Vagina (tissue), 2 donors: Measurements from ENCODE around the gene MARCHF3.

Experiments
- CTCF ChIP-seq, 3 experiments: fragments of 450-650 bp in 2 of 3; fragments of 200-600 bp in 1 of 3; sonication (generic) in 1 of 3; IDR thresholded peaks; one replicate each; pipeline ENCODE4 v1.5.1; 2017 to 2019; ENCODE audit warnings: antibody characterized with exemption in 3 of 3, mild to moderate bottlenecking in 2 of 3, moderate library complexity in 2 of 3
- POLR2A ChIP-seq, 2 donors: fragments of 450-650 bp; IDR thresholded peaks; one replicate each; pipeline ENCODE4 v1.6.1; 2017; ENCODE audit warnings: antibody characterized with exemption in 2 of 2, mild to moderate bottlenecking in 2 of 2, moderate library complexity in 2 of 2

DNA sequence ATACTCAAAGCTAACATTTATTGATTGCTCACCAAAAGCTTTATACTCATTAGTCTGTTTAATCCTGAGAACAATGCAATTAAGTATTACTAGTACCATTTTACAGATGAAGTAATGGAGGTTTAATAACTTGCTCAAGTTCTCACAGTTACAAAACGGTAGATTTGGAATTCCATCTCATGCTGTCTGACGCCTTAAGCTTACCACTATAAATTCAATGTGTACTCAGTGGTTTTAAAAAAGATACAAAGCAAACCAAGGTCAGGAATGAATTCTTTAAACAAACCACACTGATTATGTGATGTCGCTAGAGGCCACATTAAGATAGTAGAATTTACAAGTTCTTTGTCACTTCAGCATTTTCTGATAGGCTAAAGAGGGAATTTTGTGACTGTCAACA, 44.1 kb upstream of the MARCHF3 start:
- TF ChIP-seq POLR2A (IDR thresholded peaks at IDR 0.05): no peak
- TF ChIP-seq CTCF (IDR thresholded peaks at IDR 0.05): no peak
